CD4-positive, alpha-beta memory T cell (primary cell): ENCODE results near the gene CD300C. TPM values are rescaled to one million over a fixed set of nuclear protein-coding genes. Genes with fewer than 3 reads are reported as not detected.
"Not testable (repeated sequence)": the region's sequence is repeated elsewhere in the genome, so short reads cannot be mapped to it uniquely, and the experiment has no call there.

Source experiments
- CTCF ChIA-PET: fragments of 350-600 bp; sonication (Branson Sonifier 250); formaldehyde crosslinking; loops from one replicate; lab custom pipeline; 2021; ENCODE audit warnings: inconsistent platforms; ENCODE audit not compliant: partially characterized antibody; lab: Charles Lee
- POLR2A ChIA-PET: fragments of 350-600 bp; sonication (Branson Sonifier 250); formaldehyde crosslinking; loops from one replicate; lab custom pipeline; 2021; ENCODE audit not compliant: partially characterized antibody; lab: Charles Lee
- DNase-seq, 5 donors: peaks; one replicate each; pipeline versions ENCODE4 v3.0.0 to v3.0.0-alpha.2; 2020 to 2022; ENCODE audit warnings: mixed read lengths in 1 of 5
- H3K27ac ChIP-seq: one replicate; pipeline ENCODE4 v1.7.0; 2013; ENCODE audit warnings: low read depth, low read length
- H3K27me3 ChIP-seq: 2 replicates; pipeline ENCODE4 v1.7.0; 2013; ENCODE audit warnings: mild to moderate bottlenecking, low read length, moderate library complexity; ENCODE audit not compliant: insufficient read depth
- H3K36me3 ChIP-seq: 2 replicates; pipeline ENCODE4 v1.7.0; 2013; ENCODE audit warnings: mild to moderate bottlenecking, low read length, moderate library complexity; ENCODE audit not compliant: insufficient read depth
- H3K4me1 ChIP-seq: 2 replicates; pipeline ENCODE4 v1.7.0; 2013; ENCODE audit warnings: mild to moderate bottlenecking, low read length, moderate library complexity; ENCODE audit not compliant: insufficient read depth
- H3K4me3 ChIP-seq, 2 donors: one replicate each; pipeline ENCODE4 v1.7.0; 2013; ENCODE audit warnings: low read length in 2 of 2, mild to moderate bottlenecking in 1 of 2
- H3K9me3 ChIP-seq, 2 donors: one replicate each; pipeline ENCODE4 v1.7.0; 2013; ENCODE audit warnings: low read length in 2 of 2, control low read depth in 1 of 2; ENCODE audit not compliant: control insufficient read depth in 1 of 2
- H3K27ac Mint-ChIP-seq, 7 donors: one replicate each; pipeline ENCODE4 v1.8.0; 2020 to 2021; ENCODE audit warnings: mixed read lengths in 7 of 7, mild to moderate bottlenecking in 6 of 7, inconsistent platforms in 3 of 7, moderate library complexity in 3 of 7
- H3K27me3 Mint-ChIP-seq, 2 donors: one replicate each; pipeline ENCODE4 v1.8.0; 2020 to 2021; ENCODE audit warnings: mixed read lengths in 2 of 2
- H3K36me3 Mint-ChIP-seq, 2 donors: one replicate each; pipeline ENCODE4 v1.8.0; 2020 to 2021; ENCODE audit warnings: mixed read lengths in 2 of 2, inconsistent platforms in 1 of 2, mild to moderate bottlenecking in 1 of 2
- H3K4me1 Mint-ChIP-seq, 4 donors: one replicate each; pipeline ENCODE4 v1.8.0; 2020 to 2021; ENCODE audit warnings: mixed read lengths in 4 of 4, mild to moderate bottlenecking in 1 of 4
- H3K4me3 Mint-ChIP-seq, 8 donors: one replicate each; pipeline ENCODE4 v1.8.0; 2020 to 2021; ENCODE audit warnings: mixed read lengths in 8 of 8, mild to moderate bottlenecking in 7 of 8, moderate library complexity in 6 of 8, inconsistent platforms in 3 of 8
- H3K9me3 Mint-ChIP-seq, 8 donors: one replicate each; pipeline ENCODE4 v1.8.0; 2020 to 2021; ENCODE audit warnings: mixed read lengths in 8 of 8, mild to moderate bottlenecking in 5 of 8, inconsistent platforms in 3 of 8, moderate library complexity in 1 of 8
- intact Hi-C: fragments of 100-400 bp; cut with micrococcal nuclease; formaldehyde crosslinking; loops from one replicate; pipeline ENCODE4 v1.15.1; 2023
- polyA plus RNA-seq, 2 donors: library from polyadenylated mRNA; unstranded; fragments of 300-500 nt; fragmentation: Illumina TruSeq; gene quantifications; one replicate each; pipeline ENCODE4 v1.2.3, GENCODE V29; 2021
- total RNA-seq, 2 experiments: library from RNA; stranded (reverse); gene quantifications; one replicate each; pipeline ENCODE4 v1.2.3, GENCODE V29; 2021

Gene CD300C
- total and polyA plus RNA-seq, 4 experiments from 2014 or later, result not detected

DNA sequence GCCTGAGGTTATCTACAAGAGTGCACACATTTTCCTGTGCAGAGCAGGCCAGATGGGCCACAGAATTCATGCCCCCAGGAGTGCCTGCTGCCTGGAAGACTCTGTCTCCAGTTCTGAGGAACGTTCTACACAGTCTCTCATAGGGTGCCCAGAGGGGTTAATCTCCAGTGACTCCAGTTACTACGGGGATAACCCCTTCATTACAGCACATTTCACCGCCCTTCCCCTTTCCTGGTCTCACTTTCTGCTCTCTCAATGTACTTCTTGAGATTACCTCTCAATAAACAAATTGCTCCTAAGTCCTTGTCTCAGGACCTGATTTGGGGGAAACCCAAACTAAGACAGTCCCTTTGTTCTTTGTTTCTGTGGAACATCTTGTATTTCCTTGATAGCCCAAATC lies 15.7 kb upstream of the CD300C start:
- Mint-ChIP-seq H3K4me3 (no peak overlapping the region), H3K9me3 (no peaks in the 10 kb centered on the region), H3K27ac (no peak overlapping the region), H3K36me3 (no peaks in the 10 kb centered on the region), H3K27me3 (peaks cover 17 to 24% of the 10 kb centered on the region in 2 donors), H3K4me1 (peaks cover 3 to 8% (median 5%) of the 10 kb centered on the region in 4 donors)
- intact Hi-C loops, result no loop called here
- CTCF ChIA-PET, result no interaction called here
- no peaks in the 10 kb centered on the region for H3K36me3 ChIP-seq
- DNase-seq, result no peak
- no peaks in the 10 kb centered on the region for H3K4me1 ChIP-seq
- no peak overlapping the region for H3K27ac ChIP-seq
- no peaks in the 10 kb centered on the region for H3K9me3 ChIP-seq
- no peaks in the 10 kb centered on the region for H3K27me3 ChIP-seq
- no peak overlapping the region for H3K4me3 ChIP-seq
- POLR2A ChIA-PET, result no interaction called here

DNA sequence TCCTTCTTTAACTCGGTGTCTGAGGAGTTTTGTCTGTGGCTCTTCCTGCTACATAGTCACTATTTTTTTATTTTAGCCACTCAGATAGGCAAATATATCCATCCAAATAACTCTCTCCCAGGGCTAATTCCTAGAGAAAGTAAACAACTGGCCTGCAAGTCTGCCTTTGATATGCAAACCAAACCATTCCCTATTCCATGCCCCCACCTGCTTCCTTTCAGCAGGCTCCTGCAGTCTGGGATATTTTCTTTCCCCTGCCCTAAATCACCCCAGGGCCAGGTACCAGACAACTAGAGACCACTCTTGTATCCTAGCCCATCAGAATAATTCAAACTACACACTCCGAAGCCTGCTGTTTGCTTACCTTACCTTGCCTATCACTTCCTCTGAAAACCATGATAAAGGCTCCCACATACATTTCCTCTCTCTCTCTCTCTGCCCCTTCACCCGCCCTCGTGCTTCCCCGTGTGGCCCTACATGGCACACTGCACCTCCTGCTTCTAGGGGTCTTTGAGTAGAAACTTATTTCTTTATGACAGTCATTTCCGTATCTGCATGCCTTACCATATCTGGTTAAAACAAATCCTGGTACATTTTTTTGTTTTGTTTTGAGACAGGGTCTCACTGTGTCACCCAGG lies 13.1 kb upstream of the CD300C start:
- Histone ChIP-seq H3K9me3 (no peaks in the 10 kb centered on the region), H3K36me3 (no peaks in the 10 kb centered on the region), H3K4me3 (no peak overlapping the region), H3K27ac (no peak overlapping the region), H3K4me1 (no peaks in the 10 kb centered on the region), H3K27me3 (no peaks in the 10 kb centered on the region)
- ChIA-PET CTCF (no interaction called here), POLR2A (no interaction called here)
- Mint-ChIP-seq H3K9me3 (peaks cover 0 to 4% (median 0%) of the 10 kb centered on the region in 8 donors), H3K4me1 (peaks cover 3 to 8% (median 5%) of the 10 kb centered on the region in 4 donors), H3K27me3 (peaks cover 4 to 14% of the 10 kb centered on the region in 2 donors), H3K27ac (peak overlapping the region in 1 of 7 donors; percentile 82), H3K4me3 (no peak overlapping the region), H3K36me3 (no peaks in the 10 kb centered on the region)
- intact Hi-C loops, result no loop called here
- DNase-seq, result no peak

DNA sequence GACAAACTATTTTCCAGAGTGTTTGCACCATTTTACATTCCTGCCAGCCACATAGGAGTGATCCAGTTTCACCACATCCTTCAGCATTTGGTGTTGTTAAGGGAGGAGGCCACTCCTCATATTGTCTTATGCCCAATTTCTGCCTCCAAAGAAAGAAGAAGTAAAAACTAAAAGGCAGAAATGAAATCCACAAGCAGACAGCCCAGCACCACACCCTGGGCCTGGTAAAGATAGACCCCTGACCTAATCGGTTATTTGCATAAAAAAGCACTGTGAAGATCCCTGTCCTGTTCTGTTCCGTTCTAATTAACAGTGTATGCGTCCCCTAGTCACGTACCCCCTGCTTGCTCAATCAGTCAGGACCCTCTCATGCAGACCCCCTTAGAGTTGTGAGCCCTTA lies 12.5 kb upstream of the CD300C start:
- H3K9me3 Mint-ChIP-seq, H3K4me1 ChIP-seq, H3K4me3 ChIP-seq, intact Hi-C loops, H3K4me1 Mint-ChIP-seq, H3K36me3 Mint-ChIP-seq, H3K27me3 ChIP-seq, H3K9me3 ChIP-seq, DNase-seq, H3K27ac ChIP-seq, H3K36me3 ChIP-seq, H3K27ac Mint-ChIP-seq, H3K4me3 Mint-ChIP-seq, POLR2A ChIA-PET: not testable (repeated sequence)
- H3K27me3 Mint-ChIP-seq, result peaks cover 4 to 10% of the 10 kb centered on the region in 2 donors
- CTCF ChIA-PET, result interaction anchor here (1.6 kb wide), 1 partner anchor 8 kb away, joined by 4 read pairs; no protein-coding TSS in a partner anchor

DNA sequence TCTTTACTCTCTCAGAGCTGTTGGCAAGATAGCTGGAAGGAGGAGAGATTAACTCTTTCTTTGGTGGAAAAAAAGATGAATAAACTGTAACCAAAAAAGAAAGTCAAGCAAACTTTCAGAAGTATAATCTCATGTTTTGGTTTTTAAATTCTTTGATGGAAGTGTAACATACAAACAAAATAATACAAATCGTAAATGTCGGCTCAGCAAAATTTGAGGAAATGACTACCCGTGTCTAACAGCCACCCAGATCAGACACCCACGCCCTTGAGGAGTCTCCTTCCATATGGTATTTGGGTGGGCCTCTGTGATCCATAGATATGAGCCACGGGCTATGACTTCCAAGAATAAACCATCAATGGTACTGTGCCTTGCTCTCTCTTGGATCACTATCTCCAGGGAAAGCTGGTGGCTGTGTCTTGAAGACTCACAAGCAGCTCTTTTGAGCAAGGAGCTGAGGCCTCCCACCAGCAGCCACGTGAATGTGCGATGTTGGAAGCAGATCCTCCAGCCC lies 9.6 kb upstream of the CD300C start:
- no peaks in the 10 kb centered on the region for H3K36me3 Mint-ChIP-seq
- H3K27me3 Mint-ChIP-seq, result peaks cover 0 to 2% of the 10 kb centered on the region in 2 donors
- ChIA-PET CTCF (no interaction called here), POLR2A (no interaction called here)
- no peaks in the 10 kb centered on the region for H3K4me1 ChIP-seq
- no peaks in the 10 kb centered on the region for H3K36me3 ChIP-seq
- peaks cover 3 to 8% (median 5%) of the 10 kb centered on the region in 4 donors for H3K4me1 Mint-ChIP-seq
- no peak overlapping the region for H3K4me3 Mint-ChIP-seq
- H3K27ac Mint-ChIP-seq, result no peak overlapping the region
- no peak for DNase-seq
- no peak overlapping the region for H3K4me3 ChIP-seq
- intact Hi-C loops, result no loop called here
- H3K9me3 Mint-ChIP-seq, result peaks cover 0 to 4% (median 0%) of the 10 kb centered on the region in 8 donors
- no peak overlapping the region for H3K27ac ChIP-seq
- H3K9me3 ChIP-seq, result no peaks in the 10 kb centered on the region
- H3K27me3 ChIP-seq, result no peaks in the 10 kb centered on the region

DNA sequence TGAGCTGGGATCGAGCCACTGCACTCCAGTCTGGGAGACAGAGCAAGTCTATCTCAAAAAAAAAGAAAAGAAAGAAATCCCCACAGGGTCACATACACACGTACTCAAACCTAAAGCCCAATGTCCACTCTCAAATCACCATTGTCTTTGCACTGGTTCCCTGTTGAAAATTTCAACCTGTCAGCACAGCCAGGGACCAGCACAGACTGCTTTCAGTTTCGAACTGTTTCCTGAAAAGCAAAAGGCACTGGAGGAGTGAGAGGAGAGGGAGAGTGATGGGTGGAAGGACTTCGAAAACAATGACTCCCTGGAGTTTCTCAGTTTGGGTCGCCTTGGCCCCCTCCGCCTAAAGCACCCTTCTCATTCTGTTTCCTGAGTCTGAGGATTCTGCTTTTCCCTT lies 9.0 kb upstream of the CD300C start:
- Histone ChIP-seq H3K27ac (no peak overlapping the region), H3K4me1 (no peaks in the 10 kb centered on the region), H3K36me3 (no peaks in the 10 kb centered on the region), H3K4me3 (no peak overlapping the region), H3K9me3 (no peaks in the 10 kb centered on the region), H3K27me3 (no peaks in the 10 kb centered on the region)
- Mint-ChIP-seq H3K4me1 (peaks cover 3 to 8% (median 5%) of the 10 kb centered on the region in 4 donors), H3K27me3 (peaks cover 2 to 3% of the 10 kb centered on the region in 2 donors), H3K9me3 (peaks cover 0 to 4% (median 0%) of the 10 kb centered on the region in 8 donors), H3K4me3 (no peak overlapping the region), H3K27ac (no peak overlapping the region), H3K36me3 (no peaks in the 10 kb centered on the region)
- intact Hi-C loops, result no loop called here
- no peak for DNase-seq
- POLR2A ChIA-PET, result no interaction called here
- CTCF ChIA-PET, result no interaction called here

DNA sequence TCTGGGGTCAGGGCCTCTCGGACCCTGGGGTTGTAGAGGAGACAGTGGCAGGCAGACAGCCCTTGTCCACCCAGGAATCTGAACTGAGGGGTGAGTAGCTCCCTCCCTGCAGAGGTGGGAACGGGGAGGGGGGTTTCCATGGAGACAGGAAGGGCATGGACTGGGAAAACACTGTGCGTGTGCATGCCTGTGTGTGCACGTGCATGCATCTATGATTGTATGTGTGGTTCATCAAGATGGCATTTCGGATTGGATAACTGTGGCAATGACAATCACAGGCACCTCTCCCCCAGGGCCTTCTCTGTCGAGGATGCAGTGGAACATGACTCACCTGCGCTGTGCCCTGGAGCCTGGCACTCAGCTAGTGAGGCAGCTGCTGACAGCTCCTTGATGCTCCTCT lies 6.1 kb upstream of the CD300C start:
- Mint-ChIP-seq H3K27me3 (peaks cover 3 to 4% of the 10 kb centered on the region in 2 donors), H3K4me3 (no peak overlapping the region), H3K9me3 (peaks cover 0 to 4% (median 0%) of the 10 kb centered on the region in 8 donors), H3K4me1 (peaks cover 0 to 8% (median 4%) of the 10 kb centered on the region in 4 donors), H3K36me3 (no peaks in the 10 kb centered on the region), H3K27ac (no peak overlapping the region)
- Histone ChIP-seq H3K27me3 (no peaks in the 10 kb centered on the region), H3K4me1 (no peaks in the 10 kb centered on the region), H3K9me3 (no peaks in the 10 kb centered on the region), H3K27ac (no peak overlapping the region), H3K4me3 (no peak overlapping the region), H3K36me3 (no peaks in the 10 kb centered on the region)
- intact Hi-C loops, result no loop called here
- ChIA-PET CTCF (no interaction called here), POLR2A (no interaction called here)
- DNase-seq, result no peak

DNA sequence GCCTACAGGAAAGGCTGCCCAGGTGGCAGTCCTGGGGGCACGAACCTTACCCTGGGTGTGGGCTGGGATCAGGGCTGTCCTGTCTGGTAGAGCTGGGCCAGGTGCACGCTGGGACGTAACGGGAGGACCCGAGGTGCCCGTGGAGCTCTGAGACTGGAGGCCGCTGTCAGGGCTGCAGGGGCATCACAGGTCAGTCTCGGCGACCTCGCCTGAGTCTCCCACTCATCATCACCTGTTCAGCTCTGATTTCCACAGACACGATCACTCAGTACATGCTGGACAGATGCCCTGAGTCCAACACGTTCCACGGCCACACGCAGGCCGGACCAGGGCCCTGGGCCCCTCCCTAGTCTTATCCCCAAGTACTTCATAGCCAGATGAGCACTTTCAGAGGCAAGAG lies 4.7 kb upstream of the CD300C start:
- no peaks in the 10 kb centered on the region for H3K9me3 ChIP-seq
- no peaks in the 10 kb centered on the region for H3K36me3 ChIP-seq
- intact Hi-C loops, result no loop called here
- H3K4me3 ChIP-seq, result no peak overlapping the region
- Mint-ChIP-seq H3K27ac (no peak overlapping the region), H3K4me1 (peaks cover 0 to 8% (median 4%) of the 10 kb centered on the region in 4 donors), H3K9me3 (no peaks in the 10 kb centered on the region), H3K27me3 (peaks cover 3 to 4% of the 10 kb centered on the region in 2 donors), H3K36me3 (no peaks in the 10 kb centered on the region), H3K4me3 (no peak overlapping the region)
- no peaks in the 10 kb centered on the region for H3K4me1 ChIP-seq
- H3K27me3 ChIP-seq, result no peaks in the 10 kb centered on the region
- ChIA-PET POLR2A (no interaction called here), CTCF (no interaction called here)
- no peak overlapping the region for H3K27ac ChIP-seq
- no peak for DNase-seq
